HCT116 (cell line): ENCODE results near the gene BMP7. TPM values are rescaled to one million over a fixed set of nuclear protein-coding genes. Genes with fewer than 3 reads are reported as not detected.

ENCODE experiments used
- ATAC-seq: fragments of 200-7000 bp; cut with Tn5 transposase; 2 replicates; pipeline ENCODE4 v1.9.1; 2020; ENCODE audit warnings: mild to moderate bottlenecking, moderate library complexity
- BruUV-seq: library from RNA; stranded (reverse); fragments of 400-500 nt; replicated peaks from 2 replicates; lab custom pipeline; 2021; lab: Mats Ljungman, UMichigan
- CTCF ChIA-PET: fragments of 300-600 bp; sonication (Branson Sonifier 250); formaldehyde crosslinking; loops from one replicate; lab custom pipeline; 2021; ENCODE audit warnings: antibody characterized with exemption; lab: Charles Lee
- POLR2A ChIA-PET: fragments of 300-600, 350-600 bp; sonication (Branson Sonifier 250); formaldehyde crosslinking; loops from one replicate; lab custom pipeline; 2021; ENCODE audit warnings: antibody characterized with exemption; lab: Charles Lee
- RAD21 ChIA-PET, 2 experiments: fragments of 300-600 bp; sonication (Branson Sonifier 250); formaldehyde crosslinking; loops; one replicate each; lab custom pipeline; 2023; ENCODE audit warnings: low total read pairs in 2 of 2; ENCODE audit not compliant: uncharacterized antibody in 2 of 2, unreplicated experiment in 2 of 2, low non-redundant PET in 1 of 2; lab: Charles Lee
- DNase-seq: peaks from one replicate; pipeline ENCODE4 v3.0.0-alpha.2; 2010; ENCODE audit warnings: low read depth, low spot score
- H2AFZ ChIP-seq: fragments of 200-600 bp; shearing (Covaris generic), sonication (generic); 2 replicates; pipeline ENCODE4 v1.6.1; 2017; ENCODE audit warnings: low read depth, mixed run types, mixed read lengths, antibody characterized with exemption, low read length; ENCODE audit not compliant: poor library complexity, severe bottlenecking
- H3K27ac ChIP-seq: 2 replicates; pipeline ENCODE4 v1.5.1; 2012; ENCODE audit warnings: low read depth, low read length
- H3K27me3 ChIP-seq: fragments of 200-600 bp; sonication (generic); 2 replicates; pipeline ENCODE4 v1.6.1; 2016; ENCODE audit warnings: mixed run types, low read length, mixed read lengths; ENCODE audit not compliant: insufficient read depth
- H3K36me3 ChIP-seq, 2 experiments: fragments of 200-500 bp in 1 of 2; fragments of 200-600 bp in 1 of 2; sonication (Bioruptor generic) in 1 of 2; sonication (generic) in 1 of 2; 2 replicates each; pipeline versions ENCODE4 v1.5.1 to v1.6.1; 2014 to 2016; ENCODE audit warnings: low read length in 2 of 2, inconsistent platforms in 1 of 2, mixed read lengths in 1 of 2, mixed run types in 1 of 2; ENCODE audit not compliant: insufficient read depth in 2 of 2, control insufficient read depth in 1 of 2
- H3K4me1 ChIP-seq, 2 experiments: fragments of 200-600 bp in 1 of 2; sonication (generic) in 1 of 2; 2 replicates each; pipeline versions ENCODE4 v1.5.1 to v1.6.1; 2012 to 2017; ENCODE audit warnings: low read length in 2 of 2, inconsistent platforms in 1 of 2, mild to moderate bottlenecking in 1 of 2, mixed read lengths in 1 of 2, mixed run types in 1 of 2, moderate library complexity in 1 of 2; ENCODE audit not compliant: insufficient read depth in 2 of 2, control insufficient read depth in 1 of 2
- H3K4me2 ChIP-seq: fragments of 200-600 bp; sonication (generic); 2 replicates; pipeline ENCODE4 v1.6.1; 2017; ENCODE audit warnings: mixed run types, low read length, mixed read lengths
- H3K4me3 ChIP-seq, 2 experiments: fragments of 200-600 bp in 1 of 2; sonication (generic) in 1 of 2; replicated peaks in 1 of 2; 2 replicates each; pipeline ENCODE4 v1.5.1; 2011 to 2016; ENCODE audit warnings: low read length in 2 of 2, control low read depth in 1 of 2, low read depth in 1 of 2, mild to moderate bottlenecking in 1 of 2, mixed read lengths in 1 of 2, mixed run types in 1 of 2
- H3K79me2 ChIP-seq: fragments of 200-600 bp; sonication (generic); 2 replicates; pipeline ENCODE4 v1.6.1; 2017; ENCODE audit warnings: mild to moderate bottlenecking, mixed run types, low read length, moderate library complexity, mixed read lengths; ENCODE audit not compliant: insufficient read depth
- H3K9ac ChIP-seq: fragments of 200-600 bp; sonication (generic); 2 replicates; pipeline ENCODE4 v1.6.1; 2016; ENCODE audit warnings: low read length, mixed read lengths
- H3K9me2 ChIP-seq: fragments of 200-600 bp; sonication (generic), shearing (Covaris generic); 2 replicates; pipeline ENCODE4 v1.6.1; 2017; ENCODE audit warnings: mixed run types, mild to moderate bottlenecking, moderate library complexity; ENCODE audit not compliant: insufficient read depth
- H3K9me3 ChIP-seq, 2 experiments: fragments of 200-500 bp in 1 of 2; fragments of 200-600 bp in 1 of 2; sonication (Bioruptor generic) in 1 of 2; sonication (generic) in 1 of 2; 2 replicates each; pipeline ENCODE4 v1.6.1; 2014 to 2017; ENCODE audit warnings: low read length in 2 of 2, mixed read lengths in 2 of 2, inconsistent platforms in 1 of 2, low read depth in 1 of 2, mild to moderate bottlenecking in 1 of 2, mixed run types in 1 of 2, moderate library complexity in 1 of 2; ENCODE audit not compliant: control insufficient read depth in 1 of 2, insufficient read depth in 1 of 2
- H4K20me1 ChIP-seq: fragments of 200-600 bp; sonication (generic), shearing (Covaris generic); 2 replicates; pipeline ENCODE4 v1.6.1; 2017; ENCODE audit warnings: mixed run types, mild to moderate bottlenecking, moderate library complexity; ENCODE audit not compliant: insufficient read depth
- CBX3 ChIP-seq: IDR thresholded peaks from 2 replicates; pipeline ENCODE4 v1.6.1; 2012; ENCODE audit warnings: low read depth
- CEBPB ChIP-seq: IDR thresholded peaks from 2 replicates; pipeline ENCODE4 v1.6.1; 2012; ENCODE audit warnings: low read depth
- EZH2phosphoT487 ChIP-seq: fragments of 200-600 bp; IDR thresholded peaks from 2 replicates; pipeline ENCODE4 v1.6.1; 2018; ENCODE audit warnings: antibody characterized with exemption, borderline replicate concordance
- FOSL1 ChIP-seq: IDR thresholded peaks from 2 replicates; pipeline ENCODE4 v1.6.1; 2012; ENCODE audit warnings: low read depth
- JUND ChIP-seq: IDR thresholded peaks from 2 replicates; pipeline ENCODE4 v1.6.1; 2012
- POLR2AphosphoS5 ChIP-seq: IDR thresholded peaks from 2 replicates; pipeline ENCODE4 v1.6.1; 2011; ENCODE audit warnings: mild to moderate bottlenecking, low read depth, low read length, moderate library complexity
- RAD21 ChIP-seq: IDR thresholded peaks from 2 replicates; pipeline ENCODE4 v1.6.1; 2012; ENCODE audit warnings: low read depth, mild to moderate bottlenecking
- SIN3A ChIP-seq: IDR thresholded peaks from 2 replicates; pipeline ENCODE4 v1.6.1; 2012; ENCODE audit warnings: low read depth
- ZFX ChIP-seq: fragments of 450-650 bp; IDR thresholded peaks from 2 replicates; pipeline ENCODE4 v1.6.1; 2017
- ZNF274 ChIP-seq: fragments of 200-500 bp; sonication (Bioruptor generic); IDR thresholded peaks from 2 replicates; pipeline ENCODE4 v1.6.1; 2014; ENCODE audit warnings: mild to moderate bottlenecking, low read depth, low read length, inconsistent platforms
- intact Hi-C: fragments of 100-400 bp; cut with micrococcal nuclease; formaldehyde crosslinking; loops from 2 replicates; pipeline ENCODE4 v1.10.0; 2022
- total RNA-seq: library from RNA; stranded (reverse); gene quantifications from one replicate; pipeline ENCODE4 v1.2.1, GENCODE V29; 2021; ENCODE audit not compliant: unreplicated experiment
- TF ChIP-seq, protein P1 (sequence below): IDR thresholded peaks from 2 replicates; pipeline ENCODE4 v1.6.1; 2012
- TF ChIP-seq, protein P2 (sequence below), 3 experiments: fragments of 200-600 bp in 1 of 3; sonication (generic) in 1 of 3; IDR thresholded peaks in 2 of 3; conservative IDR thresholded peaks in 1 of 3; 2 replicates each; pipeline ENCODE4 v1.5.1; 2012 to 2017; ENCODE audit warnings: low read depth in 2 of 3, low read length in 2 of 3, antibody characterized with exemption in 1 of 3, borderline replicate concordance in 1 of 3, control low read depth in 1 of 3, mild to moderate bottlenecking in 1 of 3, mixed read lengths in 1 of 3, mixed run types in 1 of 3, moderate library complexity in 1 of 3; ENCODE audit not compliant: insufficient read depth in 1 of 3

The BMP7 gene
- total RNA-seq, 1 experiment from 2014 or later, result 7.0 TPM

DNA sequence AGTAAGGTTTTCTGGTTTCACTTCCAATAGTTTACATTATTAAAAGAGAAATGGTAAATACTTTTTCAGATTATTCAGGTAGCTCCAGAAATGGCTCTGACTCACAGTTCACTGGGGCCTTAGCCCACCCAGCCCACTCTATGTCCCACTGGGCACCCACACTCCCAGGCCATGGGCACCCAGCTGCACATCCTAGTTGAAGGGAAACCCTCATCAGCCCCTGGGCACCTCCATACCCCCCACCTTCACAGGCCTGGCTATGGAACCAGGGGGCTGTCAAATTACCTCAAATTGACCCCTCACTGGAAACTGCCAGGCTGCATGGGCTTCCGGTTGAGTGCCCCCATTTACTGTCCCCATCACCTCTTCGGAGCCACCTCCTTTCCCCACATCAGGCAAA lies 51.5 kb downstream of the BMP7 start:
- ChIA-PET POLR2A (no interaction called here), RAD21 (no interaction called here), CTCF (no interaction called here)
- no peaks in the 10 kb centered on the region for H4K20me1 ChIP-seq
- H3K4me3 ChIP-seq, result no peak overlapping the region
- no peaks in the 10 kb centered on the region for H3K36me3 ChIP-seq
- H3K9me3 ChIP-seq, result no peaks in the 10 kb centered on the region
- ATAC-seq (no peak), DNase-seq (no peak)
- no peak overlapping the region for H3K9ac ChIP-seq
- intact Hi-C loops, result no loop called here
- H3K27ac ChIP-seq, result no peak overlapping the region
- H3K79me2 ChIP-seq, result no peaks in the 10 kb centered on the region
- peaks cover 11% of the 10 kb centered on the region; the same call in 1 of the 2 replicates for H3K27me3 ChIP-seq
- peaks cover 19 to 35% of the 10 kb centered on the region in 2 experiments for H3K4me1 ChIP-seq
- no peak overlapping the region for H3K4me2 ChIP-seq
- no TSS peak for BruUV-seq
- no peak overlapping the region for H2AFZ ChIP-seq
- TF ChIP-seq, protein P1, sequence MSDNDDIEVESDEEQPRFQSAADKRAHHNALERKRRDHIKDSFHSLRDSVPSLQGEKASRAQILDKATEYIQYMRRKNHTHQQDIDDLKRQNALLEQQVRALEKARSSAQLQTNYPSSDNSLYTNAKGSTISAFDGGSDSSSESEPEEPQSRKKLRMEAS, result no peak
- TF ChIP-seq RAD21 (no peak), ZNF274 (no peak), CBX3 (no peak)
- no peaks in the 10 kb centered on the region for H3K9me2 ChIP-seq

DNA sequence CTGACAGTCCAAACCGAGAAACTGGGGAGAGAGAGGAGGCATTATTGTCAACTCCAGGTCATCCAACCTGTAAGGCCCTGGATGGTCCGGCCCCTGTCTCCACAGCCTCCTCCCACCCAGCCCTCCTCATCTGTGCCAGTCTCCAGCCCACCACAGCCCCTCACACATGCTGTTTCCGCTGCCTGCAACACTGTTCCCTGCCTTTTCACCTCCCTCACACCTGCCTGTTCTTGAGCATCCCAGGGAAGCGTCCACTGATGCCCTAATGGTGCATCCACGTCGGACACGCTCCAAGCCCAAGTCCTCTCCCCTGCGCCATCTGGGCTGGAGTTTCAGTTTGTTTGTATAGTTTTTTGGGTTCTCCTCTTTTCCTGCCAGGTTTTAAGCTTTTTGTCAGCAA lies 52.0 kb downstream of the BMP7 start:
- no peak overlapping the region for H3K27ac ChIP-seq
- intact Hi-C loops, result no loop called here
- H3K4me2 ChIP-seq, result no peak overlapping the region
- TF ChIP-seq SIN3A (no peak), EZH2phosphoT487 (no peak), ZFX (no peak), CEBPB (no peak), CBX3 (no peak), POLR2AphosphoS5 (no peak), FOSL1 (no peak), JUND (no peak)
- TF ChIP-seq, protein P2, sequence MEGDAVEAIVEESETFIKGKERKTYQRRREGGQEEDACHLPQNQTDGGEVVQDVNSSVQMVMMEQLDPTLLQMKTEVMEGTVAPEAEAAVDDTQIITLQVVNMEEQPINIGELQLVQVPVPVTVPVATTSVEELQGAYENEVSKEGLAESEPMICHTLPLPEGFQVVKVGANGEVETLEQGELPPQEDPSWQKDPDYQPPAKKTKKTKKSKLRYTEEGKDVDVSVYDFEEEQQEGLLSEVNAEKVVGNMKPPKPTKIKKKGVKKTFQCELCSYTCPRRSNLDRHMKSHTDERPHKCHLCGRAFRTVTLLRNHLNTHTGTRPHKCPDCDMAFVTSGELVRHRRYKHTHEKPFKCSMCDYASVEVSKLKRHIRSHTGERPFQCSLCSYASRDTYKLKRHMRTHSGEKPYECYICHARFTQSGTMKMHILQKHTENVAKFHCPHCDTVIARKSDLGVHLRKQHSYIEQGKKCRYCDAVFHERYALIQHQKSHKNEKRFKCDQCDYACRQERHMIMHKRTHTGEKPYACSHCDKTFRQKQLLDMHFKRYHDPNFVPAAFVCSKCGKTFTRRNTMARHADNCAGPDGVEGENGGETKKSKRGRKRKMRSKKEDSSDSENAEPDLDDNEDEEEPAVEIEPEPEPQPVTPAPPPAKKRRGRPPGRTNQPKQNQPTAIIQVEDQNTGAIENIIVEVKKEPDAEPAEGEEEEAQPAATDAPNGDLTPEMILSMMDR (IDR thresholded peaks at IDR 0.05 in 2 of 3, conservative IDR thresholded peaks at IDR 0.05 in 1 of 3; ENCODE audit: borderline replicate concordance in 1 of 3, insufficient read depth in 1 of 3, low read depth in 2 of 3, low read length in 2 of 3), result no peak
- TF ChIP-seq, protein P1, result no peak
- ChIA-PET RAD21 (no interaction called here), CTCF (no interaction called here), POLR2A (no interaction called here)
- H3K4me3 ChIP-seq, result no peak overlapping the region
- no TSS peak for BruUV-seq
- no peaks in the 10 kb centered on the region for H3K79me2 ChIP-seq
- no peaks in the 10 kb centered on the region for H3K9me3 ChIP-seq
- H3K9me2 ChIP-seq, result no peaks in the 10 kb centered on the region
- no peak overlapping the region for H2AFZ ChIP-seq
- H3K27me3 ChIP-seq, result peaks cover 11% of the 10 kb centered on the region; the same call in 1 of the 2 replicates
- DNase-seq (no peak), ATAC-seq (no peak)
- H3K9ac ChIP-seq, result no peak overlapping the region
- H4K20me1 ChIP-seq, result no peaks in the 10 kb centered on the region
- H3K36me3 ChIP-seq, result no peaks in the 10 kb centered on the region
- H3K4me1 ChIP-seq, result peaks cover 19 to 38% of the 10 kb centered on the region in 2 experiments
